IMR-90 (cell line): ENCODE results near the gene OR12D3. TPM values are rescaled to one million over a fixed set of nuclear protein-coding genes. Genes with fewer than 3 reads are reported as not detected.

Experiments
- ATAC-seq: fragments of 200-7000 bp; cut with Tn5 transposase; 2 replicates; pipeline ENCODE4 v1.9.1; 2020; ENCODE audit warnings: low read depth, mild to moderate bottlenecking, moderate library complexity
- BruUV-seq: library from RNA; stranded (reverse); fragments of 400-500 nt; replicated peaks from 2 replicates; lab custom pipeline; 2021; lab: Mats Ljungman, UMichigan
- CTCF ChIA-PET: fragments of 300-600 bp; formaldehyde crosslinking; extraction: SDS; loops from one replicate; lab custom pipeline; 2021; ENCODE audit warnings: antibody characterized with exemption; lab: Yijun Ruan, JAX
- POLR2A ChIA-PET: fragments of 300-600 bp; sonication (Branson Sonifier 250); formaldehyde crosslinking; loops from one replicate; lab custom pipeline; 2022; ENCODE audit warnings: antibody characterized with exemption; ENCODE audit not compliant: unreplicated experiment; lab: Charles Lee
- DNase-seq: peaks from one replicate; pipeline ENCODE4 v3.0.0; 2013
- H2AFZ ChIP-seq: replicated peaks from 2 replicates; pipeline ENCODE3; 2013; ENCODE audit warnings: low read length, mild to moderate bottlenecking; ENCODE audit not compliant: poor library complexity
- H2AK5ac ChIP-seq: 2 replicates; pipeline ENCODE4 v1.6.1; 2013; ENCODE audit warnings: low read depth, low read length, inconsistent platforms
- H2AK9ac ChIP-seq: replicated peaks from 2 replicates; pipeline ENCODE3; 2013; ENCODE audit warnings: mild to moderate bottlenecking, low read depth, low read length, moderate library complexity; ENCODE audit not compliant: poor library complexity
- H2BK120ac ChIP-seq: 2 replicates; pipeline ENCODE4 v1.6.1; 2013; ENCODE audit warnings: low read depth, low read length, inconsistent platforms
- H2BK15ac ChIP-seq: 3 replicates; pipeline ENCODE4 v1.6.1; 2013; ENCODE audit warnings: low read depth, low read length, inconsistent platforms
- H2BK20ac ChIP-seq: 2 replicates; pipeline ENCODE4 v1.6.1; 2013; ENCODE audit warnings: low read depth, mild to moderate bottlenecking, inconsistent platforms, low read length, moderate library complexity
- H2BK5ac ChIP-seq: 2 replicates; pipeline ENCODE4 v1.6.1; 2013; ENCODE audit warnings: mild to moderate bottlenecking, low read depth, low read length, inconsistent platforms; ENCODE audit not compliant: poor library complexity, severe bottlenecking
- H3K14ac ChIP-seq: replicated peaks from 2 replicates; pipeline ENCODE4 v1.6.1; 2013; ENCODE audit warnings: low read depth, low read length, inconsistent platforms
- H3K18ac ChIP-seq: 2 replicates; pipeline ENCODE4 v1.6.1; 2013; ENCODE audit warnings: low read depth, low read length, control low read depth
- H3K23ac ChIP-seq: 2 replicates; pipeline ENCODE4 v1.6.1; 2013; ENCODE audit warnings: low read depth, low read length, inconsistent platforms
- H3K27ac ChIP-seq: 2 replicates; pipeline ENCODE4 v1.5.1; 2013; ENCODE audit warnings: mild to moderate bottlenecking, control low read depth, low read length; ENCODE audit not compliant: insufficient read depth
- H3K27me3 ChIP-seq: 2 replicates; pipeline ENCODE4 v1.6.1; 2013; ENCODE audit warnings: low read length; ENCODE audit not compliant: control insufficient read depth, insufficient read depth
- H3K36me3 ChIP-seq: 2 replicates; pipeline ENCODE4 v1.6.1; 2013; ENCODE audit warnings: low read length, mixed read lengths; ENCODE audit not compliant: control insufficient read depth, insufficient read depth
- H3K4ac ChIP-seq: 2 replicates; pipeline ENCODE4 v1.6.1; 2013; ENCODE audit warnings: low read depth, low read length, inconsistent platforms
- H3K4me1 ChIP-seq: 2 replicates; pipeline ENCODE4 v1.6.1; 2013; ENCODE audit warnings: low read length, mixed read lengths; ENCODE audit not compliant: control insufficient read depth, insufficient read depth
- H3K4me2 ChIP-seq: 2 replicates; pipeline ENCODE4 v1.6.1; 2013; ENCODE audit warnings: low read depth, mild to moderate bottlenecking, control low read depth, low read length, moderate library complexity
- H3K4me3 ChIP-seq: 2 replicates; pipeline ENCODE4 v1.5.1; 2013; ENCODE audit warnings: low read depth, mild to moderate bottlenecking, control low read depth, low read length, moderate library complexity; ENCODE audit not compliant: insufficient read depth
- H3K56ac ChIP-seq: 2 replicates; pipeline ENCODE4 v1.6.1; 2013; ENCODE audit warnings: low read length, inconsistent platforms; ENCODE audit not compliant: insufficient read depth; ENCODE audit errors: extremely low read depth
- H3K79me1 ChIP-seq, 2 experiments: 2 replicates each; pipeline ENCODE4 v1.6.1; 2013; ENCODE audit warnings: low read length in 2 of 2, inconsistent platforms in 1 of 2, low read depth in 1 of 2
- H3K9ac ChIP-seq: 2 replicates; pipeline ENCODE4 v1.6.1; 2013; ENCODE audit warnings: low read depth, low read length, control low read depth
- H3K9me1 ChIP-seq: 2 replicates; pipeline ENCODE4 v1.6.1; 2013; ENCODE audit warnings: low read length, inconsistent platforms; ENCODE audit not compliant: insufficient read depth
- H3K9me3 ChIP-seq: 2 replicates; pipeline ENCODE4 v1.6.1; 2013; ENCODE audit warnings: low read length; ENCODE audit not compliant: control insufficient read depth, insufficient read depth
- H4K20me1 ChIP-seq: 2 replicates; pipeline ENCODE4 v1.6.1; 2013; ENCODE audit warnings: low read length, inconsistent platforms; ENCODE audit not compliant: insufficient read depth
- H4K5ac ChIP-seq: 2 replicates; pipeline ENCODE4 v1.6.1; 2013; ENCODE audit warnings: mild to moderate bottlenecking, low read depth, low read length, control low read depth
- H4K8ac ChIP-seq, 2 experiments: 2 replicates each; pipeline ENCODE4 v1.6.1; 2013; ENCODE audit warnings: low read depth in 2 of 2, low read length in 2 of 2, control low read depth in 1 of 2, inconsistent platforms in 1 of 2
- H4K91ac ChIP-seq: 2 replicates; pipeline ENCODE4 v1.6.1; 2013; ENCODE audit warnings: low read depth, low read length, inconsistent platforms; ENCODE audit not compliant: insufficient read depth
- CEBPB ChIP-seq: IDR thresholded peaks from 2 replicates; pipeline ENCODE4 v1.6.1; 2012; ENCODE audit warnings: low read depth, low read length, improper control_type of control experiment
- CHD1 ChIP-seq: IDR thresholded peaks from 2 replicates; pipeline ENCODE4 v1.6.1; 2012; ENCODE audit warnings: low read depth, low read length, improper control_type of control experiment
- MAZ ChIP-seq: IDR thresholded peaks from 2 replicates; pipeline ENCODE4 v1.6.1; 2012; ENCODE audit warnings: low read depth, mild to moderate bottlenecking, low read length, improper control_type of control experiment, moderate library complexity, borderline replicate concordance
- RAD21 ChIP-seq: IDR thresholded peaks from 2 replicates; pipeline ENCODE4 v1.6.1; 2012; ENCODE audit warnings: low read length, improper control_type of control experiment
- RCOR1 ChIP-seq: IDR thresholded peaks from 2 replicates; pipeline ENCODE4 v1.6.1; 2012; ENCODE audit warnings: mild to moderate bottlenecking, low read length, improper control_type of control experiment; ENCODE audit not compliant: insufficient replicate concordance
- RFX5 ChIP-seq: IDR thresholded peaks from 2 replicates; pipeline ENCODE4 v1.8.0; 2012; ENCODE audit warnings: low read depth, mild to moderate bottlenecking, low read length, moderate library complexity
- SMC3 ChIP-seq: fragments of 150-350 bp; IDR thresholded peaks from 2 replicates; pipeline ENCODE4 v1.6.1; 2016; ENCODE audit warnings: low read depth, mild to moderate bottlenecking, antibody characterized with exemption, low read length, moderate library complexity
- WGBS, 2 experiments: methylation state at CpG; one replicate each; pipeline versions ENCODE4 v1.1.5 to v1.1.7; 2013; ENCODE audit warnings: missing lambda C conversion rate in 2 of 2; ENCODE audit not compliant: insufficient read length in 1 of 2; ENCODE audit errors: extremely low coverage in 2 of 2; 5-methylcytosine and 5-hydroxymethylcytosine counted together
- dilution Hi-C: fragments of 300-500 bp; cut with HindIII; formaldehyde crosslinking; loops from one replicate; pipeline ENCODE4 v1.14.3; 2018; ENCODE audit warnings: low sequenced_read_pairs; ENCODE audit not compliant: unreplicated experiment
- in situ Hi-C: fragments of 300-500 bp; cut with MboI; formaldehyde crosslinking; loops from 3 replicates; pipeline ENCODE4 v1.14.3; 2019; ENCODE audit warnings: low sequenced_read_pairs, inconsistent platforms, mixed read lengths
- intact Hi-C: fragments of 100-400 bp; cut with micrococcal nuclease; formaldehyde crosslinking; loops from 2 replicates; pipeline ENCODE4 v1.10.0; 2022
- polyA plus RNA-seq, 3 experiments: library from polyadenylated mRNA; depleted of rRNA; stranded (reverse); fragments of >200 nt; gene quantifications; 2 replicates each; pipeline ENCODE4 v1.2.3, GENCODE V29; 2012; ENCODE audit warnings: low replicate concordance in 1 of 3
- total RNA-seq: library from RNA; depleted of rRNA; stranded (reverse); fragments of >200 nt; gene quantifications from 2 replicates; pipeline ENCODE4 v1.2.3, GENCODE V29; 2012
- TF ChIP-seq, protein P1 (sequence below): conservative IDR thresholded peaks from 2 replicates; pipeline ENCODE4 v1.5.1; 2012; ENCODE audit warnings: mild to moderate bottlenecking, low read depth, low read length, improper control_type of control experiment
- TF ChIP-seq, protein P2 (sequence below): fragments of 150-350 bp; IDR thresholded peaks from 2 replicates; pipeline ENCODE4 v1.6.1; 2017; ENCODE audit warnings: mild to moderate bottlenecking, antibody characterized with exemption, low read length, low read depth

Gene OR12D3
- total and polyA plus RNA-seq, 2 of the 4 experiments (the other 2 are of a cell fraction), result not detected

DNA sequence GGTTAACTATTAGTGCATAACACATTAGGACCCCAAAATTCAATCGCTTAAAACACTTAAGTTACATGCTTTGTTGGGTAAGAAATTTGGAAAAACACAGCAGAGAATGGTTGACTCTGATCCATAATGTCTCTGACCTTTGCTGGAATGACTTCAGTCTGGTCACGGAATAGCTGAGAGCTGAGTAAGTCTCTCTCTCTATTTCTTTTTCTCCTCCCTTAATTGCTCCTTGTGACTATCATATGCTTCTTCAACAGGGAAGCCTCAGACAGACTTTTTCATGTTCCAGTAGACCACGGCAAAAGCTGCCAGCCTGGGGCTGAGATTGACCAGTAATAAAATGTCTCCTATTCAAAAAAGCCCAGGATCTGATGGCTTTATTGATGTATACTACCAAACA lies 44.4 kb upstream of the OR12D3 start:
- no peak for ATAC-seq
- Histone ChIP-seq H2BK15ac (no peak overlapping the region), H3K79me1 (no peaks in the 10 kb centered on the region), H4K20me1 (no peaks in the 10 kb centered on the region), H4K8ac (no peak overlapping the region), H3K4me2 (no peak overlapping the region), H2BK120ac (no peak overlapping the region), H3K4me1 (no peaks in the 10 kb centered on the region), H3K4ac (no peak overlapping the region), H3K9me3 (peaks cover 4% of the 10 kb centered on the region), H4K5ac (no peak overlapping the region), H2AK9ac (no peak overlapping the region), H4K91ac (no peak overlapping the region), H3K9ac (no peak overlapping the region), H3K23ac (no peak overlapping the region), H3K9me1 (no peaks in the 10 kb centered on the region), H3K27ac (no peak overlapping the region), H3K4me3 (no peak overlapping the region), H2AK5ac (no peak overlapping the region), H3K36me3 (no peaks in the 10 kb centered on the region), H2BK5ac (no peak overlapping the region), H3K27me3 (no peaks in the 10 kb centered on the region), H2BK20ac (no peak overlapping the region), H3K18ac (no peak overlapping the region), H2AFZ (no peak overlapping the region), H3K14ac (no peak overlapping the region), H3K56ac (no peak overlapping the region)
- dilution Hi-C loops, result no loop called here
- intact Hi-C loops, result no loop called here
- CTCF ChIA-PET, result no interaction called here
- in situ Hi-C loops, result no loop called here
- DNase-seq, result no peak
- WGBS, 2 experiments, result no CpG with 5 or more reads among the region's 3 CpGs
- TF ChIP-seq CHD1 (no peak), RFX5 (no peak), RAD21 (no peak), RCOR1 (no peak), MAZ (no peak), CEBPB (no peak), SMC3 (no peak)
- TF ChIP-seq, protein P1, sequence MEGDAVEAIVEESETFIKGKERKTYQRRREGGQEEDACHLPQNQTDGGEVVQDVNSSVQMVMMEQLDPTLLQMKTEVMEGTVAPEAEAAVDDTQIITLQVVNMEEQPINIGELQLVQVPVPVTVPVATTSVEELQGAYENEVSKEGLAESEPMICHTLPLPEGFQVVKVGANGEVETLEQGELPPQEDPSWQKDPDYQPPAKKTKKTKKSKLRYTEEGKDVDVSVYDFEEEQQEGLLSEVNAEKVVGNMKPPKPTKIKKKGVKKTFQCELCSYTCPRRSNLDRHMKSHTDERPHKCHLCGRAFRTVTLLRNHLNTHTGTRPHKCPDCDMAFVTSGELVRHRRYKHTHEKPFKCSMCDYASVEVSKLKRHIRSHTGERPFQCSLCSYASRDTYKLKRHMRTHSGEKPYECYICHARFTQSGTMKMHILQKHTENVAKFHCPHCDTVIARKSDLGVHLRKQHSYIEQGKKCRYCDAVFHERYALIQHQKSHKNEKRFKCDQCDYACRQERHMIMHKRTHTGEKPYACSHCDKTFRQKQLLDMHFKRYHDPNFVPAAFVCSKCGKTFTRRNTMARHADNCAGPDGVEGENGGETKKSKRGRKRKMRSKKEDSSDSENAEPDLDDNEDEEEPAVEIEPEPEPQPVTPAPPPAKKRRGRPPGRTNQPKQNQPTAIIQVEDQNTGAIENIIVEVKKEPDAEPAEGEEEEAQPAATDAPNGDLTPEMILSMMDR, result no peak
- TF ChIP-seq, protein P2, sequence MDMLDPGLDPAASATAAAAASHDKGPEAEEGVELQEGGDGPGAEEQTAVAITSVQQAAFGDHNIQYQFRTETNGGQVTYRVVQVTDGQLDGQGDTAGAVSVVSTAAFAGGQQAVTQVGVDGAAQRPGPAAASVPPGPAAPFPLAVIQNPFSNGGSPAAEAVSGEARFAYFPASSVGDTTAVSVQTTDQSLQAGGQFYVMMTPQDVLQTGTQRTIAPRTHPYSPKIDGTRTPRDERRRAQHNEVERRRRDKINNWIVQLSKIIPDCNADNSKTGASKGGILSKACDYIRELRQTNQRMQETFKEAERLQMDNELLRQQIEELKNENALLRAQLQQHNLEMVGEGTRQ, result no peak
- BruUV-seq, result no TSS peak
- POLR2A ChIA-PET, result no interaction called here
